Measurements from ENCODE around the gene FRAS1. TPM values are rescaled to one million over a fixed set of nuclear protein-coding genes. Genes with fewer than 3 reads are reported as not detected.

Gene FRAS1
- total and polyA plus RNA-seq, 2 of the 8 experiments (the other 6 are each of a cell fraction or from before 2014, with no cell fraction given) = 38.5 to 109 TPM

DNA sequence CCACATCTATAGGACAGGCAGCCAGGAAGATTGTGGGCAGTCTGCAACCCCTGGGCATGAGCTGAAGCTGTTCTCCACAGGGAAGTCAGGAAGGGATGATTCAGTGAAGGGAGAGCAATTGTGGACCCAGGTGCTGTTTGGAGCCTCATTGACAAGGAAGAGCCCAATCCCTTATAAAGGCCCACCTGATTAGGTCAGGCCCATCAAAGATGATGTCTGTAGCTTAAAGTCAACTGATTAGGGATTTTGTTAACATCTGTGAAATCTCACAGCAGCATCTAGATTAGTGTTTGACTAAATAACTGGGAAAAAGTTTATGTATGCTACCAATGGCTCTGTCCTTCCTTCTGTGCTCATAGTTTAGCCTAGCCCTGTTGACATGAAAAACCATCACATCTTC, 127.5 kb downstream of the FRAS1 start:
- H3K27me3 ChIP-seq (replicated peaks in 1 of 4; ENCODE audit: control insufficient read depth in 3 of 4, extremely low read depth in 1 of 4, insufficient read depth in 3 of 4, low read length in 3 of 4) = no peaks in the 10 kb centered on the region
- no peak overlapping the region for H2BK20ac ChIP-seq (ENCODE audit: low read length)
- H4K8ac ChIP-seq (ENCODE audit: extremely low read depth, insufficient read depth, low read length) = no peak overlapping the region
- no peak overlapping the region for H2AFZ ChIP-seq (ENCODE audit: low read length)
- CTCF ChIA-PET (ENCODE audit: partially characterized antibody) = interaction anchor here (0.6 to 1.6 kb wide), 2 partner anchors 12 to 91 kb away, joined by 3 to 4 read pairs; no protein-coding TSS in a partner anchor
- no peak overlapping the region for H3K9ac ChIP-seq (replicated peaks in 1 of 4; ENCODE audit: extremely low read depth in 1 of 4, low read depth in 3 of 4, low read length in 3 of 4)
- H3K4me3 ChIP-seq (ENCODE audit: extremely low read depth in 1 of 4, insufficient read depth in 2 of 4, low read depth in 3 of 4, low read length in 4 of 4) = no peak overlapping the region
- H3K9me3 ChIP-seq (ENCODE audit: insufficient read depth in 2 of 2, low read depth in 1 of 2, low read length in 1 of 2) = no peaks in the 10 kb centered on the region
- H3K56ac ChIP-seq (replicated peaks; ENCODE audit: insufficient read length, low read depth, low read length) = no peak overlapping the region
- H2BK15ac ChIP-seq (ENCODE audit: low read length) = no peak overlapping the region
- H3K36me3 ChIP-seq (ENCODE audit: control insufficient read depth in 2 of 4, insufficient read depth in 4 of 4, low read length in 3 of 4) = no peaks in the 10 kb centered on the region; a peak in 3 of 8 replicates
- no peak overlapping the region for H4K5ac ChIP-seq (ENCODE audit: insufficient read length, low read depth, low read length)
- POLR2A ChIA-PET (ENCODE audit: partially characterized antibody) = interaction anchor here (0.8 to 1.6 kb wide), 2 partner anchors 17 to 89 kb away, joined by 4 read pairs; no protein-coding TSS in a partner anchor
- no peak overlapping the region for H3K18ac ChIP-seq (ENCODE audit: extremely low read depth, low read length)
- no peak overlapping the region for H3K23ac ChIP-seq (ENCODE audit: insufficient read length)
- no peak overlapping the region for H3K14ac ChIP-seq (ENCODE audit: insufficient read length)
- H3K27ac ChIP-seq (ENCODE audit: low read depth, low read length) = no peak overlapping the region
- no peak overlapping the region for H3K4ac ChIP-seq (replicated peaks; ENCODE audit: insufficient read length, low read depth, low read length)
- H3K79me2 ChIP-seq (ENCODE audit: control insufficient read depth in 1 of 2, insufficient read depth in 2 of 2, low read length in 2 of 2) = peaks cover 0 to 89% of the 10 kb centered on the region in 2 experiments; a peak in 3 of 4 replicates
- H2BK12ac ChIP-seq (ENCODE audit: low read depth, low read length) = no peak overlapping the region
- no peak overlapping the region for H4K91ac ChIP-seq (replicated peaks; ENCODE audit: insufficient read length, low read length)
- peaks cover 0 to 10% (median 0%) of the 10 kb centered on the region in 4 experiments; a peak in 2 of 7 replicates for H3K4me1 ChIP-seq (replicated peaks in 1 of 4; ENCODE audit: control insufficient read depth in 3 of 4, insufficient read depth in 4 of 4, low read length in 3 of 4)
- DNase-seq (ENCODE audit: low read depth in 1 of 2, low spot score in 2 of 2) (no peak), FAIRE-seq (peak; percentile 52)
- H3K4me2 ChIP-seq (ENCODE audit: insufficient read depth in 1 of 2, low read depth in 2 of 2, low read length in 2 of 2) = no peak overlapping the region
- H4K20me1 ChIP-seq (replicated peaks in 1 of 2; ENCODE audit: control insufficient read depth in 1 of 2, insufficient read depth in 2 of 2, low read length in 2 of 2) = peaks cover 3 to 5% of the 10 kb centered on the region in 2 experiments
- no peak overlapping the region for H2BK120ac ChIP-seq (replicated peaks; ENCODE audit: low read depth, low read length)
- peaks cover 5% of the 10 kb centered on the region; the same call in 1 of the 2 replicates for H3K79me1 ChIP-seq (ENCODE audit: low read depth, low read length)
- H2BK5ac ChIP-seq (ENCODE audit: low read depth, low read length) = no peak overlapping the region
- no peak overlapping the region for H2AK5ac ChIP-seq (ENCODE audit: low read depth, low read length)
- no peaks in the 10 kb centered on the region for H3K23me2 ChIP-seq (ENCODE audit: low read depth, low read length)
- no peak for TF ChIP-seq GABPA (IDR thresholded peaks at IDR 0.05; ENCODE audit: borderline replicate concordance, insufficient read depth, low read length)

Data from H1 (cell line).